OCI-LY7 (cell line): ENCODE results near the gene HOXD8. TPM values are rescaled to one million over a fixed set of nuclear protein-coding genes. Genes with fewer than 3 reads are reported as not detected.

ENCODE experiments used
- BruUV-seq: library from RNA; stranded (reverse); fragments of 400-500 nt; replicated peaks from 2 replicates; lab custom pipeline; 2021; lab: Mats Ljungman, UMichigan
- CTCF ChIA-PET: fragments of 300-600 bp; sonication (Branson Sonifier 250); formaldehyde crosslinking; loops from one replicate; lab custom pipeline; 2022; ENCODE audit warnings: antibody characterized with exemption; ENCODE audit not compliant: unreplicated experiment; lab: Charles Lee
- POLR2A ChIA-PET: fragments of 300-600 bp; sonication (Branson Sonifier 250); formaldehyde crosslinking; loops from one replicate; lab custom pipeline; 2022; ENCODE audit warnings: antibody characterized with exemption; lab: Charles Lee
- DNase-seq: peaks from one replicate; pipeline ENCODE4 v3.0.0-alpha.2; 2015; ENCODE audit warnings: low spot score
- H2AFZ ChIP-seq: fragments of 200-600 bp; sonication (generic), shearing (Covaris generic); 2 replicates; pipeline ENCODE4 v1.6.1; 2014; ENCODE audit warnings: mild to moderate bottlenecking, antibody characterized with exemption, low read length, moderate library complexity
- H3K27ac ChIP-seq: fragments of 200-600 bp; sonication (generic); 2 replicates; pipeline ENCODE4 v1.5.1; 2014; ENCODE audit warnings: mixed run types, low read depth, mild to moderate bottlenecking, moderate library complexity, low read length, inconsistent platforms; ENCODE audit not compliant: poor library complexity, severe bottlenecking
- H3K36me3 ChIP-seq: fragments of 200-600 bp; sonication (generic); 2 replicates; pipeline ENCODE4 v1.6.1; 2014; ENCODE audit warnings: mild to moderate bottlenecking, antibody characterized with exemption, low read length, moderate library complexity, mixed read lengths; ENCODE audit not compliant: insufficient read depth
- H3K4me1 ChIP-seq: fragments of 200-600 bp; sonication (generic); 2 replicates; pipeline ENCODE4 v1.5.1; 2014; ENCODE audit warnings: mild to moderate bottlenecking, low read length; ENCODE audit not compliant: insufficient read depth, poor library complexity, severe bottlenecking
- H3K4me2 ChIP-seq: fragments of 200-600 bp; sonication (generic); 2 replicates; pipeline ENCODE4 v1.6.1; 2014; ENCODE audit warnings: mild to moderate bottlenecking, low read length
- H3K4me3 ChIP-seq: fragments of 200-600 bp; sonication (generic); 2 replicates; pipeline ENCODE4 v1.5.1; 2014; ENCODE audit warnings: mild to moderate bottlenecking, low read depth, low read length; ENCODE audit not compliant: poor library complexity, severe bottlenecking
- H3K79me2 ChIP-seq: fragments of 200-600 bp; sonication (generic); 2 replicates; pipeline ENCODE4 v1.6.1; 2016; ENCODE audit warnings: low read depth, mild to moderate bottlenecking, low read length, moderate library complexity, mixed read lengths; ENCODE audit not compliant: insufficient read depth
- H3K9me2 ChIP-seq: fragments of 200-600 bp; sonication (generic); 2 replicates; pipeline ENCODE4 v1.6.1; 2016; ENCODE audit warnings: mild to moderate bottlenecking, low read length, mixed read lengths; ENCODE audit not compliant: insufficient read depth
- H3K9me3 ChIP-seq: fragments of 200-600 bp; sonication (generic); 2 replicates; pipeline ENCODE4 v1.6.1; 2014; ENCODE audit warnings: mild to moderate bottlenecking, mixed run types, low read length, mixed read lengths
- H4K20me1 ChIP-seq: fragments of 200-600 bp; sonication (generic); 2 replicates; pipeline ENCODE4 v1.6.1; 2014; ENCODE audit warnings: mild to moderate bottlenecking, antibody characterized with exemption, low read length, moderate library complexity, mixed read lengths; ENCODE audit not compliant: insufficient read depth
- EZH2phosphoT487 ChIP-seq: fragments of 200-600 bp; sonication (generic); IDR thresholded peaks from 2 replicates; pipeline ENCODE4 v1.6.1; 2018; ENCODE audit warnings: low read depth, borderline replicate concordance, mild to moderate bottlenecking, mixed run types, antibody characterized with exemption, low read length, moderate library complexity, mixed read lengths
- intact Hi-C: fragments of 100-400 bp; cut with micrococcal nuclease; formaldehyde crosslinking; loops from one replicate; pipeline ENCODE4 v1.10.0; 2022; ENCODE audit not compliant: unreplicated experiment
- total RNA-seq, 2 experiments: library from RNA; depleted of rRNA in 1 of 2; stranded (reverse); fragments of >200 nt in 1 of 2; shearing (Covaris generic) in 1 of 2; gene quantifications; 2 replicates each; pipeline ENCODE4 v1.2.3, GENCODE V29; 2014 to 2022
- TF ChIP-seq, protein P1 (sequence below): fragments of 200-600 bp; sonication (generic); conservative IDR thresholded peaks from 2 replicates; pipeline ENCODE4 v1.5.1; 2014; ENCODE audit warnings: mild to moderate bottlenecking, antibody characterized with exemption, low read length, moderate library complexity, mixed read lengths

The HOXD8 gene
- total RNA-seq, 2 experiments from 2014 or later = not detected

DNA sequence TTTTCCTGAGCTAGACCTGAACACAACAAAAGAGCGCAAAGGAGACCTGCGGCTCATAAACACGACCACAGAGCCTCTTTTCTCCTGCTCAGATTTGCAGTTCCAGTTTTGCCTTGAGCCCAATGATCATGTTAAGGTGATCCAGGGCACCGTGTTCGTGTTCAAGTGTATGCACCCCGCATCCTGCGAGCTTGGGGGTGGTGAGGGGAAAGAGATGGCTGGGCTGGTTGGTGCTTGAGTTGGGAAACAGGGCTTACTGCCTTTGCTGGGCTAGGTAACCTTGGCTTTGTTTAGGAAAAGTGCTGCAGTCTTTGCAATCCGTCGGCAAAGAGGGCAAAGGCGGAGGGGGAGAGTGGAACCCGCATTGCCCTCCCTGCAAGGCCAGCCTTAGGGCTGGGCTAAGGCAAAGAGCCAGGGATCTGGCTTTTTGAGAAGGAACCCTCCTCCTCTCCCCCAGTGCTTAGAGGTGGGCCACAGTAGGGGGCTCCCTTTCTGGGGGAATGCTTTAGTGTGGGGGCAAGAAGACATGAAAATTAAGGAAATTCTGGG is 11.6 kb upstream of the HOXD8 start:
- no peak for TF ChIP-seq EZH2phosphoT487
- TF ChIP-seq, protein P1, sequence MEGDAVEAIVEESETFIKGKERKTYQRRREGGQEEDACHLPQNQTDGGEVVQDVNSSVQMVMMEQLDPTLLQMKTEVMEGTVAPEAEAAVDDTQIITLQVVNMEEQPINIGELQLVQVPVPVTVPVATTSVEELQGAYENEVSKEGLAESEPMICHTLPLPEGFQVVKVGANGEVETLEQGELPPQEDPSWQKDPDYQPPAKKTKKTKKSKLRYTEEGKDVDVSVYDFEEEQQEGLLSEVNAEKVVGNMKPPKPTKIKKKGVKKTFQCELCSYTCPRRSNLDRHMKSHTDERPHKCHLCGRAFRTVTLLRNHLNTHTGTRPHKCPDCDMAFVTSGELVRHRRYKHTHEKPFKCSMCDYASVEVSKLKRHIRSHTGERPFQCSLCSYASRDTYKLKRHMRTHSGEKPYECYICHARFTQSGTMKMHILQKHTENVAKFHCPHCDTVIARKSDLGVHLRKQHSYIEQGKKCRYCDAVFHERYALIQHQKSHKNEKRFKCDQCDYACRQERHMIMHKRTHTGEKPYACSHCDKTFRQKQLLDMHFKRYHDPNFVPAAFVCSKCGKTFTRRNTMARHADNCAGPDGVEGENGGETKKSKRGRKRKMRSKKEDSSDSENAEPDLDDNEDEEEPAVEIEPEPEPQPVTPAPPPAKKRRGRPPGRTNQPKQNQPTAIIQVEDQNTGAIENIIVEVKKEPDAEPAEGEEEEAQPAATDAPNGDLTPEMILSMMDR = no peak
- no peaks in the 10 kb centered on the region for H4K20me1 ChIP-seq
- DNase-seq = no peak
- H3K79me2 ChIP-seq = no peaks in the 10 kb centered on the region
- BruUV-seq = no TSS peak
- no peaks in the 10 kb centered on the region for H3K36me3 ChIP-seq
- intact Hi-C loops = no loop called here
- H3K4me3 ChIP-seq = no peak overlapping the region
- H3K9me2 ChIP-seq = no peaks in the 10 kb centered on the region
- no peak overlapping the region for H3K4me2 ChIP-seq
- no peaks in the 10 kb centered on the region for H3K9me3 ChIP-seq
- no peaks in the 10 kb centered on the region for H3K4me1 ChIP-seq
- ChIA-PET CTCF (no interaction called here), POLR2A (no interaction called here)
- no peak overlapping the region for H3K27ac ChIP-seq
- H2AFZ ChIP-seq = no peak overlapping the region

DNA sequence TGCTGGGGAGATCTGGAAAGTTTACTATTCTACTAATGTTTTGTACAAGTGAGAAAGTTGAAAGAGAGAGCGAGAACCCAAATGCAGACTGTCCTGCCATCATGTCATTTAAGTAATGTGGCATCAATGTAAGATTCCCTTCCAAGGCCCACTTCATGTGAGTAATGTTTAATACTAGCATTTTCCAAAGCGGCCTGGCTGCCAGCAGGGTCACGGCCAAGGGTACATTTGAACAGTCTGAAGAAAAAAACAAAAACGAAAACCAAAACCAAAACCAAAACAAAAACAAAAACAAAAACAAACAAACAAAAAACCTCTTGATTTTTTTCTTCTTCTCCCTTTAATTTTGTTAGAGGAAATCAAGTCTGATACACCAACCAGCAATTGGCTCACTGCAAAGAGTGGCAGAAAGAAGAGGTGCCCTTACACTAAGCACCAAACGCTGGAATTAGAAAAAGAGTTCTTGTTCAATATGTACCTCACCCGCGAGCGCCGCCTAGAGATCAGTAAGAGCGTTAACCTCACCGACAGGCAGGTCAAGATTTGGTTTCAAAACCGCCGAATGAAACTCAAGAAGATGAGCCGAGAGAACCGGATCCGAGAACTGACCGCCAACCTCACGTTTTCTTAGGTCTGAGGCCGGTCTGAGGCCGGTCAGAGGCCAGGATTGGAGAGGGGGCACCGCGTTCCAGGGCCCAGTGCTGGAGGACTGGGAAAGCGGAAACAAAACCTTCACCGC is 10.7 kb upstream of the HOXD8 start:
- TF ChIP-seq EZH2phosphoT487 = no peak
- TF ChIP-seq, protein P1 = peak; percentile 83
- Histone ChIP-seq H2AFZ (no peak overlapping the region), H3K4me3 (no peak overlapping the region), H4K20me1 (no peaks in the 10 kb centered on the region), H3K27ac (no peak overlapping the region), H3K4me1 (no peaks in the 10 kb centered on the region), H3K9me2 (no peaks in the 10 kb centered on the region), H3K36me3 (no peaks in the 10 kb centered on the region), H3K79me2 (no peaks in the 10 kb centered on the region), H3K9me3 (no peaks in the 10 kb centered on the region), H3K4me2 (no peak overlapping the region)
- ChIA-PET POLR2A (no interaction called here), CTCF (no interaction called here)
- intact Hi-C loops = no loop called here
- DNase-seq = peak; percentile 50
- no TSS peak for BruUV-seq
